OCI-LY1 (cell line): ENCODE results near the gene HDHD5.

Source experiments
- H2AFZ ChIP-seq: fragments of 200-600 bp; sonication (generic), shearing (Covaris generic); 2 replicates; pipeline ENCODE4 v1.6.0; 2014; ENCODE audit warnings: antibody characterized with exemption, mild to moderate bottlenecking, low read length
- H3F3A ChIP-seq: fragments of 200-600 bp; sonication (generic), shearing (Covaris generic); 2 replicates; pipeline ENCODE4 v1.6.0; 2014; ENCODE audit warnings: mild to moderate bottlenecking, antibody characterized with exemption, low read length, moderate library complexity; ENCODE audit not compliant: insufficient read depth
- H3K27ac ChIP-seq: fragments of 200-600 bp; sonication (generic); 2 replicates; pipeline ENCODE4 v1.5.1; 2014; ENCODE audit warnings: low read length, mixed run types, mild to moderate bottlenecking, low read depth; ENCODE audit not compliant: poor library complexity, severe bottlenecking
- H3K27me3 ChIP-seq: fragments of 200-600 bp; sonication (generic); 2 replicates; pipeline ENCODE4 v1.6.0; 2014; ENCODE audit warnings: antibody characterized with exemption, mild to moderate bottlenecking, low read length, moderate library complexity; ENCODE audit not compliant: insufficient read depth
- H3K36me3 ChIP-seq: fragments of 200-600 bp; sonication (generic); 2 replicates; pipeline ENCODE4 v1.6.1; 2014; ENCODE audit warnings: mild to moderate bottlenecking, antibody characterized with exemption, low read length, moderate library complexity, mixed read lengths; ENCODE audit not compliant: insufficient read depth
- H3K4me1 ChIP-seq: fragments of 200-600 bp; sonication (generic); 2 replicates; pipeline ENCODE4 v1.5.1; 2014; ENCODE audit warnings: mild to moderate bottlenecking, low read length, moderate library complexity; ENCODE audit not compliant: insufficient read depth, severe bottlenecking
- H3K4me2 ChIP-seq: fragments of 200-600 bp; sonication (generic), shearing (Covaris generic); 2 replicates; pipeline ENCODE4 v1.6.1; 2014; ENCODE audit warnings: low read length
- H3K4me3 ChIP-seq: fragments of 200-600 bp; sonication (generic); 2 replicates; pipeline ENCODE4 v1.5.1; 2014; ENCODE audit warnings: low read length, low read depth, mild to moderate bottlenecking, mixed read lengths; ENCODE audit not compliant: poor library complexity, severe bottlenecking
- H3K79me2 ChIP-seq: fragments of 200-600 bp; shearing (Covaris generic); 2 replicates; pipeline ENCODE4 v1.6.1; 2016; ENCODE audit warnings: mixed run types, low read length, mixed read lengths; ENCODE audit not compliant: insufficient read depth
- H3K9ac ChIP-seq: fragments of 200-600 bp; sonication (generic), shearing (Covaris generic); 2 replicates; pipeline ENCODE4 v1.6.1; 2014; ENCODE audit warnings: mild to moderate bottlenecking, low read length, mixed read lengths
- H3K9me2 ChIP-seq: fragments of 200-600 bp; sonication (generic), shearing (Covaris generic); 2 replicates; pipeline ENCODE4 v1.6.1; 2014; ENCODE audit warnings: low read depth, mild to moderate bottlenecking, low read length, mixed read lengths
- H3K9me3 ChIP-seq: fragments of 200-600 bp; shearing (Covaris generic); 2 replicates; pipeline ENCODE4 v1.6.1; 2014; ENCODE audit warnings: low read length, mixed read lengths
- H4K20me1 ChIP-seq: fragments of 200-600 bp; sonication (generic), shearing (Covaris generic); 2 replicates; pipeline ENCODE4 v1.6.0; 2016; ENCODE audit warnings: mild to moderate bottlenecking, low read length; ENCODE audit not compliant: insufficient read depth
- CTCF ChIP-seq: fragments of 200-600 bp; sonication (generic), shearing (Covaris generic); IDR thresholded peaks from 2 replicates; pipeline ENCODE4 v1.5.1; 2017; ENCODE audit warnings: mild to moderate bottlenecking, antibody characterized with exemption, low read length, moderate library complexity, mixed read lengths
- EZH2 ChIP-seq: fragments of 200-600 bp; sonication (generic), shearing (Covaris generic); IDR thresholded peaks from 2 replicates; pipeline ENCODE4 v1.8.0; 2017; ENCODE audit warnings: borderline replicate concordance, mixed run types, mild to moderate bottlenecking, antibody characterized with exemption, low read length, moderate library complexity, mixed read lengths

HDHD5 gene

GRCh38 chr22:17107547-17107810 is 51.6 kb downstream of the HDHD5 start:
- no peak overlapping the region for H3K27ac ChIP-seq
- H3K9ac ChIP-seq: no peak overlapping the region
- H3K27me3 ChIP-seq: no peaks in the 10 kb centered on the region
- H2AFZ ChIP-seq: no peak overlapping the region
- no peaks in the 10 kb centered on the region for H3K4me1 ChIP-seq
- TF ChIP-seq EZH2 (no peak), CTCF (no peak)
- H3K4me3 ChIP-seq: no peak overlapping the region
- H3K9me2 ChIP-seq: no peaks in the 10 kb centered on the region
- H3K4me2 ChIP-seq: no peak overlapping the region
- no peaks in the 10 kb centered on the region for H3K79me2 ChIP-seq
- peaks cover 13% of the 10 kb centered on the region for H3K36me3 ChIP-seq
- H3F3A ChIP-seq: no peaks in the 10 kb centered on the region
- H4K20me1 ChIP-seq: no peaks in the 10 kb centered on the region
- H3K9me3 ChIP-seq: no peaks in the 10 kb centered on the region

GRCh38 chr22:17106785-17107546 is 52.1 kb downstream of the HDHD5 start:
- no peaks in the 10 kb centered on the region for H3K79me2 ChIP-seq
- no peak overlapping the region for H2AFZ ChIP-seq
- no peak overlapping the region for H3K27ac ChIP-seq
- H3K4me3 ChIP-seq: no peak overlapping the region
- TF ChIP-seq EZH2: no peak
- no peak for TF ChIP-seq CTCF
- no peaks in the 10 kb centered on the region for H3F3A ChIP-seq
- no peaks in the 10 kb centered on the region for H3K4me1 ChIP-seq
- H3K36me3 ChIP-seq: peaks cover 13% of the 10 kb centered on the region
- H3K27me3 ChIP-seq: no peaks in the 10 kb centered on the region
- H4K20me1 ChIP-seq: no peaks in the 10 kb centered on the region
- no peaks in the 10 kb centered on the region for H3K9me3 ChIP-seq
- no peaks in the 10 kb centered on the region for H3K9me2 ChIP-seq
- H3K4me2 ChIP-seq: no peak overlapping the region
- no peak overlapping the region for H3K9ac ChIP-seq

GRCh38 chr22:17106161-17106784 is 52.8 kb downstream of the HDHD5 start:
- no peaks in the 10 kb centered on the region for H3K9me2 ChIP-seq
- H3K9ac ChIP-seq: no peak overlapping the region
- peaks cover 13% of the 10 kb centered on the region for H3K36me3 ChIP-seq
- no peaks in the 10 kb centered on the region for H3K4me1 ChIP-seq
- H4K20me1 ChIP-seq: no peaks in the 10 kb centered on the region
- no peak overlapping the region for H2AFZ ChIP-seq
- no peaks in the 10 kb centered on the region for H3K9me3 ChIP-seq
- no peak overlapping the region for H3K4me3 ChIP-seq
- H3F3A ChIP-seq: no peaks in the 10 kb centered on the region
- no peaks in the 10 kb centered on the region for H3K27me3 ChIP-seq
- H3K27ac ChIP-seq: no peak overlapping the region
- no peak for TF ChIP-seq EZH2
- no peak for TF ChIP-seq CTCF
- H3K79me2 ChIP-seq: no peaks in the 10 kb centered on the region
- H3K4me2 ChIP-seq: no peak overlapping the region
